Measurements from ENCODE around the gene PRSS1.
"Not testable (repeated sequence)": the region's sequence is repeated elsewhere in the genome, so short reads cannot be mapped to it uniquely, and the experiment has no call there.

PRSS1 gene

DNA sequence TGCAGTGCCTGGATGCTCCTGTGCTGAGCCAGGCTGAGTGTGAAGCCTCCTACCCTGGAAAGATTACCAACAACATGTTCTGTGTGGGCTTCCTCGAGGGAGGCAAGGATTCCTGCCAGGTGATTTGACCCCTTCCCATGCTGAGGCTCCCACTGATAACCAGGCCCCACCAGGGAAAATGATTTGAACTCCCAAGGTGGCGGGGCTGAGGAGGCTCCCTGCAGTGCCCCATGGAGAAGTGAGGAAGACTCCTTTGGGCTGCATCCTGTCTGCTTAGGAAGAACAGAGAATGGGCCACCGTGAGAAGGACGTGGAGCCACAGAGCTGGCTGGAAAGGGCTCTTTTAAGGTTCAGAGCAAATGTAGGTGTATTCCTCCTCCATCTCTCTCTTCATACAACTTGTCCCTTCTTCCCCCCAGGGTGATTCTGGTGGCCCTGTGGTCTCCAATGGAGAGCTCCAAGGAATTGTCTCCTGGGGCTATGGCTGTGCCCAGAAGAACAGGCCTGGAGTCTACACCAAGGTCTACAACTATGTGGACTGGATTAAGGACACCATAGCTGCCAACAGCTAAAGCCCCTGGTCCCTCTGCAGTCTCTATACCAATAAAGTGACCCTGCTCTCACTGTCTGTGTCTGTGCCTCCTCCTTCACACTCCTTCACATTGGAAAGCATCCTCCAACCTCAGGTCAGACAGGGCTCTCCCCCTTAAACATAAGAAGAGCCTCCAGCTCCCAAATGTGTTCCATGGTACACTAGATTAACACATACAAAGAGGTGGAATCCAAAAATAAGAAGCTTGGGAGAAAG, 24.9 kb downstream of the PRSS1 start:
- no peak for DNase-seq (ENCODE audit: low read depth)

DNA sequence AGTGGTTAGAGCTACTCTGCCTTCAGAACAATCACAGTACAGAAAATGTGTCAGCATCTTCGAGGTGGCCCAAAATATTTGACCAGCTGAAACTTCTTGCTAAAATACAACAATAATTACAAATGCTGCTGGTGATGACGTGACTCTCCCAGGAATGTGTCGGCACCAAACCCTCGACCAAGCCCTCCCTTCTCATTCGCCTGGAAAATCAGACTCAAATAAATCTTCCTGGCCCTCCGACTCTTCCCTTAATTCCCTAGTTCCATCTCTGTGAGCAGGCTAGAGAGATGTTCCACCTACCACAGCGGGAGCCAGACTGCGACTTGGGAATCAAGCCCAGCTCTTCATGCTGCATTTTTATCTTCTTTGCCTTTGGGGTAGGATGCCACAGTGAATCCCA, 25.6 kb downstream of the PRSS1 start:
- no peak for DNase-seq (ENCODE audit: low read depth)

DNA sequence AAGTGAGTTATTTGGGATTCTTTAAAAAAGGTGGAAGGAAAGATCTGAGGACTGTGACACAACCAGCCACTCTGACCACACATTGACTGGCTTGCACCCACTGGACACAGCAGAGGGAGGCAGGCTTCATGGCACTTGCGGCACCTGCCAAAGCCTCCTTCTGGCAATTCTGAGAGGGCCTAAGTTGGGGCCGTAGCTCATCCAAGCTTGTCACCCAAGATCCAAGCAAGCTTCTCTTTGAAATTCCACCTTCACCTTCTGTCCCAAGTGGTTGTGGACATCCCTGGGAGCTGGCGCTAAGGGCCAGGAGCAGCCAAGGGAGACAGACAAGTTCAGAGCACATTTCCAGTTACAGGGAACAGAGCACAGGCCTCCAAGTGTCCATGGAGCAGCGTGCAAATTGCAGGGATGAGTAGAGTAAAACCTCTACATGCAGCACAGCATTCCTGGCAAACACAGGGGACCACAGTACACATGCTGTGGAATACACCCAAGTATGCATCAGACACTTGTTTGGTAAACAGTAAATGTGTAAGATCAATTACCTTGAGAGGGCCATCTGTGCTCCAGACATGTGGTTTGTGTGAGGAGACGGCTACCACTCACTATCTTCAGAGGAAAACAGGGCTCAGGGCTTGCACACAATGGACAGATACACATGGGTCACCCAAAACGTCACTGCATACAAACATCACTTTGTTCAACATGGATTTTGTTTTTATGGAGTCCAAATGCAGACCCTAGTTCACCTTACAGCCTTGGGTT, 26.3 kb downstream of the PRSS1 start:
- DNase-seq (ENCODE audit: low read depth) = not testable (repeated sequence)

DNA sequence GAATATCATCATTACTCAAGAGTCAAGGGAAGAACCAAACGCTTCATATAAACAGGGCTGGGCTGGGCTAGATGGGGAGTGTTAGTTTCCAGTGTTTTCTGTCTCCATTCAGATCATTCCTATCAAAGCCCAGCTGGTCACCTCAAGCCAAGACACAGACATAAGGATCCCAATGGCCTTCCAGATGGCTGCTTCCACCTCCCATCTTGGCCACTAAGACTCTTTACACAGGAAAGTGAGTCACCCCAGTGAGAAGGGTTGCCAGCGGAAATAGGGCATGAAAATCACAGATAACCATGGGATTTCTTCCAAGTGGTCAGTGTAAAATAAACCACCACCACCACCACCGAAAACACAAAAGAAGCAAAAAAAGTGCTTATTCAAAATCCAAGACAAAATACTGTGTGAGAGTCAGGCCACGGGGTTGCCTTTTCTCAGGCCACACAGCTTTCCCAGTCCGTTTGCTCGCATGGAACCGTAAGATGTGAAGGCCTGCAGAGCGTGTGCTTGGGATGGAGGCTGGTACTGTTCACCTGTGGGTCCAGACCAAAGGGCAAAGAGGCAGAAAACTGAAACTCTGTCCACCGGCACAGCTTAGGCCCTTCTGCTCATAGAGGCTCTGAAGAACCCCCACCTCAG, 27.1 kb downstream of the PRSS1 start:
- no peak for DNase-seq (ENCODE audit: low read depth)

DNA sequence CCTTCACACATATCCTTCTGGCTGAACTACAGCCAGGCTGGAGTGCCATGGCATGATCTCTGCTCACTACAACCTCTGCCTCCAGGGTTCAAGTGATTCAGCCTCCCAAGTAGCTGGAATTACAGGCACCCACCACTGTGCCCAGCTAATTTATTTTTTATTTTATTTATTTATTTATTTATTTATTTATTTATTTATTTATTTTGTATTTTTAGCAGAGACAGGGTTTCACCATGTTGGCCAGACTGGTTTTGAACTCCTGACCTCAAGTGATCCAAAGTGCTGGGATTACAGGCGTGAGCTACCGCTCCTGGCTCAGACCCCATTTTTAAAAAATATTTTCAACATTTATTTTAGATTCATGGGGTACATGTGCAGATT, 27.6 kb downstream of the PRSS1 start:
- not testable (repeated sequence) for DNase-seq (ENCODE audit: low read depth)

DNA sequence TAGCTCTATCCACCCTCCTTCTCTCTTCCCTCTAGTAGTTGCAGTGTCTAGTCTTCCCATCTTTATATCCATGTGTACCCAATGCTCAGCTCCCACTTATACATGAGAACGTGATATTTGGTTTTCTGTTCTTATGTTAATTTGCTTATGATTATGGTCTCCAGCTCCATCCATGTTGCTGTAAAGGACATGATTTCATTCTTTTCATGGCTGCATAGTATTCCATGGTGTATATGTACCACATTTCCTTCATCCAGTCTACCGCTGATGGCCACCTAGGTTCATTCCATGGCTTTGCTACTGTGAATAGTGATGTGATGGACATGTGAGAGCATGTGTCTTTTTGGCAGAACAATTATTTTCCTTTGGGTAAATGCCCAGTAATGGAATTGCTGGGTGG, 28.0 kb downstream of the PRSS1 start:
- no peak for DNase-seq (ENCODE audit: low read depth)

DNA sequence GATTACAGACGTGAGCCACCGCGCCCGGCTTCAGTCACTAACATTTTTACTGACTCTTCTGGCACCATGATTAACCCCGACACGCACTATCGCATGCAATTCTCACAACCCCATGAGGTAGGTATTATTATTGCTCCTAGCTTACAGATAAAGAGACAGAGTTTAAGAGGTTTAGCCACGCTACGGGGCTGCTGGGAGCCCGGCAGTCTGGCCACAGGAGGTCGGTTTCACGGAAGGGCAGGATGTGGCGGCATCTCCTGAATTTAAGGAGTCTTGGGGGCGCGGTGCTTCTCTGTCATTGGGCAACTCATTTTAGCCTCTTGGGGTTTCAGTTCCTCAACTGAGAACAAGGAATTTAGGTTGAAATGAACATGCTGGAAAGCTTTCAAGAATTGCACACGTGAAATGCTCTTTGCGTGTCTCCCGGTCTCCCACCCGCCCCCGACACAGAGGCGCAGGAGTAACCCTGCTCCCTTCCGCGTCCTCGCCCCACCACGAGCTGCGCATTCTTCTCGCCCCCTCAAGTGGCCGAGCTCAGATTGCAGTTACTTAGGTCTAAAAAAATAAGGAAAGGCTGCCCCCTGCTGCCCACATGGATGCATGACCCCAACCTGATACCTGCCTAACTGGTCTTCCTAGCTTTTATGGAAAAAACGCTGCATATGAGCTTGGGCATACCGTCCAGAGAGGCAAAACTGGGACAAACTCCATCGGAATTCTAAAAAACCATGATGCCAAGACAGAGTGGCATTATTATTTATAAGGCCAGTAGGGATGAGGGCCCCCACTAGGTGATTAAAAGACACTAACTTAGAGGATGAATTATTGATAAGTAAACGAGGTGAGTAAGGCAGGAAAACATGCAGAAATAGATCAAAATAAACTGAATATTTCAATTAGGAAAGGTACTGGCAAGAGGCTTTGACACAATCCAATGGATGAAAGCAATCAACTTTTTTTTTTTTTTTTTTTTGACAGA, 33.9 kb downstream of the PRSS1 start:
- peak; percentile 65 for DNase-seq (ENCODE audit: low read depth)

DNA sequence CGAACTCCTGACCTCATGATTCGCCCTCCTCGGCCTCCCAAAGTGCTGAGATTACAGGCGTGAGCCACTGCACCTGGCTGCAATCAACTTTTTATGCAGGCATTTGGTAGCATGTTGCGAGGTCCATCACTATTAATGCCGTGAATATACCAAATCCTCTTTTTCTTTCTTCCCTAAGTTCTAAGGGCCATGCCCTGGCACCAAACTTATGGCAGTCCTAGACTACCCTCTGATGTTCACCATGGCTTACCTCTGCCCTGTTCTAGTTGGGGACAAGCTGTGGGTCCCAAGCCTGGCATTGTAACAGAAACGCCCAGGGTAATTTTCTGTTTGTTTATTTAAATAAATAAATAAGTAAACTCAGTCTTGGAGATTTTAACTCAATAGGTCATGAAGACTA, 34.8 kb downstream of the PRSS1 start:
- no peak for DNase-seq (ENCODE audit: low read depth)

DNA sequence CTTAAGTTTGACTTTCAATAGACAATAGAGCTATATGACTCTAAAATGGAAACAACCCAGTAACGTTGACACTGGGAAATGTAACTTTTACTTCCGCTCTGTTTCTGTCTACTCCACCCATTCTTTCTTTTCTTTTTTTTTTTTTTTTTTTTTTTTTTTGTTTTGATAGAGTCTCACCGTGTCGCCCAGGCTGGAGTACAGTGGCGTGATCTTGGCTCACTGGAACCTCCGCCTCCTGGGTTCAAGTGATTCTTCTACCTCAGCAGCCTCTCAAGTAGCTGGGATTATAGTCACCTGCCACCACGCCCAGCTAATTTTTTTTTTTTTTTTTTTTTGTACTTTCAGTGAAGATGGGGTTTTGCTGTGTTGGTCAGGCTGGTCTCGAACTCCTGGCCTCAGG, 35.4 kb downstream of the PRSS1 start:
- DNase-seq (ENCODE audit: low read depth) = no peak

DNA sequence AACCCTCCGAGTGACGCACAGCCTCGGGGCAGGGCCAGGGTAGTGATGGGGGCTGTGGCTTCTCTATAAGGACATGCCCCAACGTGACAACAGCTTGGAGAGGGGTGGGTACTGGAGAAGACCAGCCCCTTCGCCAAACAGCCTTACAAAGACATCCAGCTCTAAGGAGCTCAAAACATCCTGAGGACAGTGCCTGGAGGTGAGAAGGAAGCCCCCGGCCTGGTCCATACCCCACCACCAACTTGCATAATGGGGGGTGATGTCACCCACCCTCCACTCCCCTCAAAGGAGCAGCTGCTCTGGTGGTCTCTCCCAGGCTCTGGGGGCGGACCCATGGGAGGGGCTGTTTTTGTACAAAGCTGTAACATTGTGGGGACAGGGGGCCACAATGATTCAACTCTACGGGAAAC, 36.6 kb downstream of the PRSS1 start:
- no peak for DNase-seq (ENCODE audit: low read depth)

DNA sequence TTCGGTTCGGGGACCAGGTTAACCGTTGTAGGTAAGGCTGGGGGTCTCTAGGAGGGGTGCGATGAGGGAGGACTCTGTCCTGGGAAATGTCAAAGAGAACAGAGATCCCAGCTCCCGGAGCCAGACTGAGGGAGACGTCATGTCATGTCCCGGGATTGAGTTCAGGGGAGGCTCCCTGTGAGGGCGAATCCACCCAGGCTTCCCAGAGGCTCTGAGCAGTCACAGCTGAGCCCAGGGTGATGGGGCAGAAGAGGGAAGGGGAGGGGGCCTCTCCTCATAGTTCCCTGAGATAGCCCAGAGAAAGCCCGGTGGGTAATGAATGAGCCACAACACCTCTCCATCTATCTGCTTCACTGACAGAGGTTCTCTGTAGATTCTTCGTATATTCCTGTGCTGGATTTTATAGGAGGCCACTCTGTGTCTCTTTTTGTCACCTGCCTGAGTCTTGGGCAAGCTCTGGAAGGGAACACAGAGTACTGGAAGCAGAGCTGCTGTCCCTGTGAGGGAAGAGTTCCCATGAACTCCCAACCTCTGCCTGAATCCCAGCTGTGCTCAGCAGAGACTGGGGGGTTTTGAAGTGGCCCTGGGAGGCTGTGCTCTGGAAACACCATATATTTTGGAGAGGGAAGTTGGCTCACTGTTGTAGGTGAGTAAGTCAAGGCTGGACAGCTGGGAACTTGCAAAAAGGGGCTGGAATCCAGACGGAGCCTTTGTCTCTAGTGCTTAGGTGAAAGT, 37.9 kb downstream of the PRSS1 start:
- no peak for DNase-seq (ENCODE audit: low read depth)

DNA sequence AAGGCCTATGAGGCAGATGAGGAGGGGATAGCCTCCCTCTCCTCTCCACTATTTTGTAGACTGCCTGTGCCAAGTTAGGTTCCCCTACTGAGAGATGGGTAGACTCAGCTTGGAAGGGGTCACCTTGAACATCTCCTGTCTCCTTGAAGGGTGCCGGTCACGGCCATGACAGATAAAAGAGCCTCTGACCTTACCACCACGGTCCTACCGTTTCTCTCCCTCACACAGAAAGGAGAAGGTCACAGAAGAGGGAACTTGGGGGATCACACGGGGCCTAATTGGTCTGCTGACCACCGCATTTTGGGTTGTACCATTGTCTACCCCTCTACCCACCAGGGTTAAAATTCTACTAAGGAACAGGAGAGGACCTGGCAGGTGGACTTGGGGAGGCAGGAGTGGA, 38.5 kb downstream of the PRSS1 start:
- DNase-seq (ENCODE audit: low read depth) = no peak

DNA sequence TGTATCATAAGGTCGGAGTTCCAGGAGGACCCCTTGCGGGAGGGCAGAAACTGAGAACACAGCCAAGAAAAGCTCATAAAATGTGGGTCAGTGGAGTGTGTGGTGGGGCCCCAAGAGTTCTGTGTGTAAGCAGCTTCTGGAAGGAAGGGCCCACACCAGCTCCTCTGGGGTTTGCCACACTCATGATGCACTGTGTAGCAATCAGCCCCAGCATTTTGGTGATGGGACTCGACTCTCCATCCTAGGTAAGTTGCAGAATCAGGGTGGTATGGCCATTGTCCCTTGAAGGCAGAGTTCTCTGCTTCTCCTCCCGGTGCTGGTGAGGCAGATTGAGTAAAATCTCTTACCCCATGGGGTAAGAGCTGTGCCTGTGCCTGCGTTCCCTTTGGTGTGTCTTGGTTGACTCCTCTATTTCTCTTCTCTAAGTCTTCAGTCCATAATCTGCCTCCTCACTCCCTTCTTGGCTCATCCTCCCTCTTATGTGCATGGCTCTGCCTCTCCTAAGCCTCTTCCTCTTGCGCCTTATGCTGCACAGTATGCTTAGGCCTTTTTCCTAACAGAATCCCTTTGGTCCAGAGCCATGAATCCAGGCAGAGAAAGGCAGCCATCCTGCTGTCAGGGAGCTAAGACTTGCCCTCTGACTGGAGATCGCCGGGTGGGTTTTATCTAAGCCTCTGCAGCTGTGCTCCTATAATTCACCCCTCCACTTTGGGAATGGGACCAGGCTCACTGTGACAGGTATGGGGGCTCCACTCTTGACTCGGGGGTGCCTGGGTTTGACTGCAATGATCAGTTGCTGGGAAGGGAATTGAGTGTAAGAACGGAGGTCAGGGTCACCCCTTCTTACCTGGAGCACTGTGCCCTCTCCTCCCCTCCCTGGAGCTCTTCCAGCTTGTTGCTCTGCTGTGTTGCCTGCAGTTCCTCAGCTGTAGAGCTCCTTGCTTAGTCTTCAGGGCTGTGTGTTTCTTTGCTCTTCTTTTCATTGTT, 39.3 kb downstream of the PRSS1 start:
- DNase-seq (ENCODE audit: low read depth) = no peak

DNA sequence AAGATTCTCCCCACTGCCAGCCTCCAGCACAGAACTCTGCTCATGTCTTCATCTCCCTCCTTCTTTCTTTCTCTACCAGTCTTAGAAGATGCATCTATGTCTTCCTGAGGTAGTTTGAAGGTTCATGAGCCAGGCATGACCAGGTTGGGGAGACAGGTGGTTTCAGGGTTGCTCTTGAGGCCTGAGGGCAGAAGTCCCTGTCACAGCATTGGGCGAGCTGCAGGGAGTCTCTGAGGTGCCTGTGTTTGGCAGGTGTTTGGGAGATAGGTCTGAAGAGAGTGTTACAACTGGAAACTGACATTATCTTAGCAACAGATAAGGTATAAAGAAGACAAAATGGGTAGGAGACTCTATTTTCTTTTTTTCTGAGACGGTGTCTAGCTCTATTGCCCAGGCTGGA, 40.2 kb downstream of the PRSS1 start:
- no peak for DNase-seq (ENCODE audit: low read depth)

DNA sequence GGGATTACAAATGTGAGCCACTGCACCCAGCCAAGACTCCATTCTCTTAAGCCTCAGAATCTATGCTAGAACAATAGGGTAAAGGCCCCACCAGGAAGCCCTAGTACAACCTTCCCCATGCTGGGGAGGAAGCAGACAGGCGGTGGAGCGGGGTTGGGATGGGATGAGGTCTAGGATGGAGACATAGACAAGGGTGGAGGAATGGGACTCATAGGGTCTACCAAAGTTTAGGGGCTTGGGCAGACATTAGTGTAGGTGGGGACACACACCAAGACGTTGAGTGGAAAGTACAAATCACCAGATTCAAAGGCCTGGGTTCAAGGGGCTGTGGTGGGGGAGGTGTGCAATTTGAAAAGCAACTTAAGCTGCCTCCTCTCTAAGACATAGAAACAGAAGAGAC, 40.8 kb downstream of the PRSS1 start:
- no peak for DNase-seq (ENCODE audit: low read depth)

DNA sequence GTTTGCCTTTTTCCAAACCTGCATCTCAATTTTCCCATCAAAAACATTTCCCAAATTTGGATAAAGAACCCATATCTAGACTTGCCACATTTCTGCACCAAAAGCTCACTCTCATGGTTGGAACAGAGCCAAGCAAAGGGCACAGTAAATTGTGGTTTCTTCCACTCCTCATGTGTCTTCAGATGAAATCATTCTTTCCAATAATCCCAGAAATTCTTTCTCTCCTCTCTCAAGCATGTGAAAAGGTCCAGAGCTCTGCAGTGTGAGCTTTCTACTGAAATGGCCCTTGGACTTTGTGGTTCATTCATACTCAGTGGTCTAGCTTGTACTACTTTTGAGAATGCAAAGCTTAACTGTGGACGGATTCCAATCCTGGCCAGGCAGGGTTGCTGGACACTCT, 41.3 kb downstream of the PRSS1 start:
- DNase-seq (ENCODE audit: low read depth) = no peak

DNA sequence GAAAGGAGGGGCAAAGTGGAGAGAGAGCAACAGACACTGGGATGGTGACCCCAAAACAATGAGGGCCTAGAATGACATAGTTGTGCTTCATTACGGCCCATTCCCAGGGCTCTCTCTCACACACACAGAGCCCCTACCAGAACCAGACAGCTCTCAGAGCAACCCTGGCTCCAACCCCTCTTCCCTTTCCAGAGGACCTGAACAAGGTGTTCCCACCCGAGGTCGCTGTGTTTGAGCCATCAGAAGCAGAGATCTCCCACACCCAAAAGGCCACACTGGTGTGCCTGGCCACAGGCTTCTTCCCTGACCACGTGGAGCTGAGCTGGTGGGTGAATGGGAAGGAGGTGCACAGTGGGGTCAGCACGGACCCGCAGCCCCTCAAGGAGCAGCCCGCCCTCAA, 42.2 kb downstream of the PRSS1 start:
- DNase-seq (ENCODE audit: low read depth) = no peak

DNA sequence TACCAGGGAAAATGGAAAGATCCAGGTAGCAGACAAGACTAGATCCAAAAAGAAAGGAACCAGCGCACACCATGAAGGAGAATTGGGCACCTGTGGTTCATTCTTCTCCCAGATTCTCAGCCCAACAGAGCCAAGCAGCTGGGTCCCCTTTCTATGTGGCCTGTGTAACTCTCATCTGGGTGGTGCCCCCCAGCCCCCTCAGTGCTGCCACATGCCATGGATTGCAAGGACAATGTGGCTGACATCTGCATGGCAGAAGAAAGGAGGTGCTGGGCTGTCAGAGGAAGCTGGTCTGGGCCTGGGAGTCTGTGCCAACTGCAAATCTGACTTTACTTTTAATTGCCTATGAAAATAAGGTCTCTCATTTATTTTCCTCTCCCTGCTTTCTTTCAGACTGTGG, 42.9 kb downstream of the PRSS1 start:
- DNase-seq (ENCODE audit: low read depth) = no peak

DNA sequence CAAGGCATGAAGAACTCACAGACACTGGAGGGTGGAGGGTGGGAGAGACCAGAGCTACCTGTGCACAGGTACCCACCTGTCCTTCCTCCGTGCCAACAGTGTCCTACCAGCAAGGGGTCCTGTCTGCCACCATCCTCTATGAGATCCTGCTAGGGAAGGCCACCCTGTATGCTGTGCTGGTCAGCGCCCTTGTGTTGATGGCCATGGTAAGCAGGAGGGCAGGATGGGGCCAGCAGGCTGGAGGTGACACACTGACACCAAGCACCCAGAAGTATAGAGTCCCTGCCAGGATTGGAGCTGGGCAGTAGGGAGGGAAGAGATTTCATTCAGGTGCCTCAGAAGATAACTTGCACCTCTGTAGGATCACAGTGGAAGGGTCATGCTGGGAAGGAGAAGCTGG, 43.3 kb downstream of the PRSS1 start:
- no peak for DNase-seq (ENCODE audit: low read depth)

DNA sequence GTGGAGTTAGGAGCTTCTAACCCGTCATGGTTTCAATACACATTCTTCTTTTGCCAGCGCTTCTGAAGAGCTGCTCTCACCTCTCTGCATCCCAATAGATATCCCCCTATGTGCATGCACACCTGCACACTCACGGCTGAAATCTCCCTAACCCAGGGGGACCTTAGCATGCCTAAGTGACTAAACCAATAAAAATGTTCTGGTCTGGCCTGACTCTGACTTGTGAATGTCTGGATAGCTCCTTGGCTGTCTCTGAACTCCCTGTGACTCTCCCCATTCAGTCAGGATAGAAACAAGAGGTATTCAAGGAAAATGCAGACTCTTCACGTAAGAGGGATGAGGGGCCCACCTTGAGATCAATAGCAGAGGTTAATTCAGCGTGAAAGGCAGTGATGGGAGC, 43.9 kb downstream of the PRSS1 start:
- DNase-seq (ENCODE audit: low read depth) = no peak

Measured in activated T-cell treated with anti-CD3 and anti-CD28 coated beads for 24 hours (primary cell).